Gastroesophageal sphincter (tissue), 3 donors: Measurements from ENCODE around the gene TTC9.

Experiments
- POLR2A ChIP-seq, 2 donors: fragments of 450-650 bp; IDR thresholded peaks; one replicate each; pipeline ENCODE4 v1.6.1; 2017; ENCODE audit warnings: antibody characterized with exemption in 2 of 2, mild to moderate bottlenecking in 2 of 2, moderate library complexity in 1 of 2
- TF ChIP-seq, protein P1 (sequence below), 4 experiments: fragments of 200-600 bp in 2 of 4; fragments of 450-650 bp in 2 of 4; sonication (generic) in 1 of 4; IDR thresholded peaks; one replicate each; pipeline ENCODE4 v1.5.1; 2017 to 2019; ENCODE audit warnings: antibody characterized with exemption in 4 of 4, mild to moderate bottlenecking in 2 of 4, moderate library complexity in 2 of 4

DNA sequence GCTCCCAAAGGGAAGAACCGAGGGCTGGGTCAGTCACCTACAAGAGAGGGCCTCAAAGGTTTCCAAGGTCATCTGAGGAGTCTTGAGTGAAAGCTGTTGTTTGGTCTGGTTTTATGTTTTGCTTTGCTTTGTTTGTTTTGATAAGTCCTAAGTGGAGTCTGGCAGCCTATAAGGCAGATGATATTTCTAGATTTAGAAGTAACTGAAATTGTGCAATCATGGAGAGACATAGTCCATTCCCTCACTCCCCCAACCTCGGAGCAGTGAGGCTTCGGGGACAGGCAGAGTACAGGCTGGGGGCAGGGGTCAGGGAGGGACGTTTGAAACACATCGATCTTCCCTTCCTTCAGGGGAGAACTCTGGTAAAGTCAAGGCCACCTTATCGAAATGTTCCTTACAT, 42.3 kb downstream of the TTC9 start:
- TF ChIP-seq, protein P1, sequence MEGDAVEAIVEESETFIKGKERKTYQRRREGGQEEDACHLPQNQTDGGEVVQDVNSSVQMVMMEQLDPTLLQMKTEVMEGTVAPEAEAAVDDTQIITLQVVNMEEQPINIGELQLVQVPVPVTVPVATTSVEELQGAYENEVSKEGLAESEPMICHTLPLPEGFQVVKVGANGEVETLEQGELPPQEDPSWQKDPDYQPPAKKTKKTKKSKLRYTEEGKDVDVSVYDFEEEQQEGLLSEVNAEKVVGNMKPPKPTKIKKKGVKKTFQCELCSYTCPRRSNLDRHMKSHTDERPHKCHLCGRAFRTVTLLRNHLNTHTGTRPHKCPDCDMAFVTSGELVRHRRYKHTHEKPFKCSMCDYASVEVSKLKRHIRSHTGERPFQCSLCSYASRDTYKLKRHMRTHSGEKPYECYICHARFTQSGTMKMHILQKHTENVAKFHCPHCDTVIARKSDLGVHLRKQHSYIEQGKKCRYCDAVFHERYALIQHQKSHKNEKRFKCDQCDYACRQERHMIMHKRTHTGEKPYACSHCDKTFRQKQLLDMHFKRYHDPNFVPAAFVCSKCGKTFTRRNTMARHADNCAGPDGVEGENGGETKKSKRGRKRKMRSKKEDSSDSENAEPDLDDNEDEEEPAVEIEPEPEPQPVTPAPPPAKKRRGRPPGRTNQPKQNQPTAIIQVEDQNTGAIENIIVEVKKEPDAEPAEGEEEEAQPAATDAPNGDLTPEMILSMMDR (IDR thresholded peaks at IDR 0.05): no peak
- no peak for TF ChIP-seq POLR2A (IDR thresholded peaks at IDR 0.05)
